Measurements from ENCODE around the gene AFF4. TPM values are rescaled to one million over a fixed set of nuclear protein-coding genes. Genes with fewer than 3 reads are reported as not detected.

AFF4 gene
- total and polyA plus RNA-seq, 4 donors: 8.9 to 103 (median 41.9) TPM

- Histone ChIP-seq H3K27ac (ENCODE audit: low read depth in 1 of 2, low read length in 1 of 2) (no peak overlapping the region), H3K4me3 (no peak overlapping the region), H3K9me3 (ENCODE audit: control insufficient read depth in 4 of 4, insufficient read depth in 3 of 4, low read length in 3 of 4) (no peaks in the 10 kb centered on the region), H3K27me3 (ENCODE audit: control insufficient read depth in 3 of 3, insufficient read depth in 3 of 3, low read length in 2 of 3) (no peaks in the 10 kb centered on the region), H3K9ac (ENCODE audit: insufficient read depth in 1 of 2, low read length in 2 of 2) (no peak overlapping the region), H3K36me3 (ENCODE audit: control insufficient read depth in 4 of 4, insufficient read depth in 4 of 4, low read length in 4 of 4) (peaks cover 19 to 63% (median 32%) of the 10 kb centered on the region in 4 donors), H3K4me1 (ENCODE audit: control insufficient read depth in 5 of 5, insufficient read depth in 5 of 5, low read length in 5 of 5) (no peaks in the 10 kb centered on the region)
- ATAC-seq (ENCODE audit: insufficient read depth, low FRiP score) (no peak), DNase-seq (no peak)
- WGBS, 2 donors: 93 to 96% methylated on average over 11 of the region's 11 CpGs
- TF ChIP-seq CTCF (IDR thresholded peaks at IDR 0.05; ENCODE audit: control extremely low read depth, extremely low read depth): no peak
Measured at GRCh38 chr5:132886064-132886823, 77.2 kb downstream of the AFF4 start.

GRCh38 chr5:132884548-132884947, 78.9 kb downstream of the AFF4 start:
- H3K36me3 ChIP-seq (ENCODE audit: control insufficient read depth in 4 of 4, insufficient read depth in 4 of 4, low read length in 4 of 4): peaks cover 22 to 70% (median 35%) of the 10 kb centered on the region in 4 donors
- no peak overlapping the region for H3K27ac ChIP-seq (ENCODE audit: low read depth in 1 of 2, low read length in 1 of 2)
- H3K27me3 ChIP-seq (ENCODE audit: control insufficient read depth in 3 of 3, insufficient read depth in 3 of 3, low read length in 2 of 3): no peaks in the 10 kb centered on the region
- no peaks in the 10 kb centered on the region for H3K9me3 ChIP-seq (ENCODE audit: control insufficient read depth in 4 of 4, insufficient read depth in 3 of 4, low read length in 3 of 4)
- ATAC-seq (ENCODE audit: insufficient read depth, low FRiP score) (no peak), DNase-seq (no peak)
- no peak overlapping the region for H3K4me3 ChIP-seq
- 89 to 92% methylated on average over 2 of the region's 2 CpGs for WGBS, 2 donors
- H3K9ac ChIP-seq (ENCODE audit: insufficient read depth in 1 of 2, low read length in 2 of 2): no peak overlapping the region
- TF ChIP-seq CTCF (IDR thresholded peaks at IDR 0.05; ENCODE audit: control extremely low read depth, extremely low read depth): no peak
- H3K4me1 ChIP-seq (ENCODE audit: control insufficient read depth in 5 of 5, insufficient read depth in 5 of 5, low read length in 5 of 5): no peaks in the 10 kb centered on the region

GRCh38 chr5:132883261-132883834, 80.1 kb downstream of the AFF4 start:
- no peaks in the 10 kb centered on the region for H3K4me1 ChIP-seq (ENCODE audit: control insufficient read depth in 5 of 5, insufficient read depth in 5 of 5, low read length in 5 of 5)
- ATAC-seq (ENCODE audit: insufficient read depth, low FRiP score) (peak; percentile 79), DNase-seq (peak; percentile 53 to 80 (median 70))
- no peak overlapping the region for H3K4me3 ChIP-seq
- no peak overlapping the region for H3K27ac ChIP-seq (ENCODE audit: low read depth in 1 of 2, low read length in 1 of 2)
- 37% methylated on average over 2 of the region's 2 CpGs for WGBS, 2 donors
- TF ChIP-seq CTCF (IDR thresholded peaks at IDR 0.05; ENCODE audit: control extremely low read depth, extremely low read depth): peak; percentile 48
- no peaks in the 10 kb centered on the region for H3K9me3 ChIP-seq (ENCODE audit: control insufficient read depth in 4 of 4, insufficient read depth in 3 of 4, low read length in 3 of 4)
- H3K9ac ChIP-seq (ENCODE audit: insufficient read depth in 1 of 2, low read length in 2 of 2): no peak overlapping the region
- H3K27me3 ChIP-seq (ENCODE audit: control insufficient read depth in 3 of 3, insufficient read depth in 3 of 3, low read length in 2 of 3): no peaks in the 10 kb centered on the region
- peaks cover 21 to 64% (median 32%) of the 10 kb centered on the region in 4 donors for H3K36me3 ChIP-seq (ENCODE audit: control insufficient read depth in 4 of 4, insufficient read depth in 4 of 4, low read length in 4 of 4)

All from lung (tissue), 12 donors.